SU-DHL-6 (cell line): ENCODE data around the gene FAM107B.

ENCODE experiments used
- H2AFZ ChIP-seq: fragments of 200-600 bp; sonication (generic); 2 replicates; pipeline ENCODE4 v1.6.1; 2014; ENCODE audit warnings: low read depth, mild to moderate bottlenecking, moderate library complexity, mixed read lengths, antibody characterized with exemption, low read length; ENCODE audit not compliant: severe bottlenecking
- H3F3A ChIP-seq: fragments of 200-600 bp; shearing (Covaris generic); 2 replicates; pipeline ENCODE4 v1.6.0; 2016; ENCODE audit warnings: antibody characterized with exemption, mild to moderate bottlenecking; ENCODE audit not compliant: insufficient read depth
- H3K27ac ChIP-seq: fragments of 200-600 bp; sonication (generic); 2 replicates; pipeline ENCODE4 v1.5.1; 2016; ENCODE audit warnings: low read depth, mild to moderate bottlenecking, low read length, moderate library complexity, mixed read lengths
- H3K27me3 ChIP-seq: fragments of 200-600 bp; sonication (generic), shearing (Covaris generic); 2 replicates; pipeline ENCODE4 v1.6.0; 2014; ENCODE audit warnings: mild to moderate bottlenecking, low read length
- H3K36me3 ChIP-seq: fragments of 200-600 bp; sonication (generic); 2 replicates; pipeline ENCODE4 v1.6.1; 2014; ENCODE audit warnings: mild to moderate bottlenecking, low read length, mixed read lengths
- H3K4me2 ChIP-seq: fragments of 300-600, 200-600 bp; shearing (Covaris generic), sonication (generic); 2 replicates; pipeline ENCODE4 v1.6.0; 2014; ENCODE audit warnings: low read length, low read depth, mild to moderate bottlenecking; ENCODE audit not compliant: poor library complexity, severe bottlenecking
- H3K4me3 ChIP-seq: fragments of 200-600 bp; sonication (generic); 2 replicates; pipeline ENCODE4 v1.5.1; 2014; ENCODE audit warnings: antibody characterized with exemption, low read length, mild to moderate bottlenecking, mixed read lengths; ENCODE audit not compliant: insufficient read depth, poor library complexity, severe bottlenecking
- H3K79me2 ChIP-seq: fragments of 200-600 bp; sonication (generic); 2 replicates; pipeline ENCODE4 v1.6.1; 2014; ENCODE audit warnings: mild to moderate bottlenecking, low read length, moderate library complexity; ENCODE audit not compliant: insufficient read depth
- H3K9ac ChIP-seq: fragments of 200-600 bp; sonication (generic); 2 replicates; pipeline ENCODE4 v1.7.0; 2014; ENCODE audit warnings: mild to moderate bottlenecking, low read length
- H3K9me2 ChIP-seq: fragments of 200-600 bp; sonication (generic); replicated peaks from 2 replicates; pipeline ENCODE4 v1.6.1; 2014; ENCODE audit warnings: low read length; ENCODE audit not compliant: insufficient read depth
- H3K9me3 ChIP-seq: fragments of 200-600 bp; sonication (generic); 2 replicates; pipeline ENCODE4 v1.6.1; 2014; ENCODE audit warnings: low read length, mixed read lengths; ENCODE audit not compliant: insufficient read depth
- H4K20me1 ChIP-seq: fragments of 200-600 bp; sonication (generic); 2 replicates; pipeline ENCODE4 v1.6.1; 2014; ENCODE audit warnings: low read depth, mild to moderate bottlenecking, antibody characterized with exemption, low read length, moderate library complexity, mixed read lengths
- EZH2phosphoT487 ChIP-seq: fragments of 200-600 bp; sonication (generic), shearing (Covaris generic); conservative IDR thresholded peaks from 2 replicates; pipeline ENCODE4 v1.6.1; 2018; ENCODE audit warnings: mild to moderate bottlenecking, antibody characterized with exemption, low read length, moderate library complexity, mixed read lengths
- TF ChIP-seq, protein P1 (sequence below): fragments of 200-600 bp; sonication (generic); IDR thresholded peaks from one replicate; pipeline ENCODE4 v1.5.1; 2017; ENCODE audit warnings: antibody characterized with exemption, mild to moderate bottlenecking, low read length, moderate library complexity; ENCODE audit not compliant: insufficient read depth, poor library complexity, severe bottlenecking

Gene FAM107B

DNA sequence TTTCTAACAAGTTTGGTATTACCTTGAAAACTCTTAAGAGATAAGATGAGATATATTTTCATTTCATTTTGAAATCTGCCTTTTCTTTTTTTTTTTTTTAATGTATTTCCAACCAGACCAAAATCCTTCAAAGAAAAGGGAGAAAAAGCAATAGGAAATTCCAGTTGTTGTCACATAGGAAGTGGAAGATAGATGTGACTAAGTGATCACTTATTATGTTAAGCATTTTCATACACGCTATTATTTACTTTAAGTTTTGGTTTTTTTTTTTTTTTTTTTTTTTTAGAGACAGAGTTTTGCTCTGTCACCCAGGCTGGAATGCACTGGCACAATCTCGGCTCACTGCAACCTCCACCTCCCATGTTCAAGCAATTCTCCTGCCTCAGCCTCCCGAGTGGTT, 246.8 kb downstream of the FAM107B start:
- no peak overlapping the region for H2AFZ ChIP-seq
- H3K27me3 ChIP-seq, result no peaks in the 10 kb centered on the region
- no peak overlapping the region for H3K9ac ChIP-seq
- H3K4me2 ChIP-seq, result no peak overlapping the region
- H3K36me3 ChIP-seq, result peaks cover 51% of the 10 kb centered on the region
- H3K79me2 ChIP-seq, result peaks cover 92% of the 10 kb centered on the region
- peaks cover 29% of the 10 kb centered on the region for H4K20me1 ChIP-seq
- no peaks in the 10 kb centered on the region for H3K9me3 ChIP-seq
- TF ChIP-seq, protein P1, sequence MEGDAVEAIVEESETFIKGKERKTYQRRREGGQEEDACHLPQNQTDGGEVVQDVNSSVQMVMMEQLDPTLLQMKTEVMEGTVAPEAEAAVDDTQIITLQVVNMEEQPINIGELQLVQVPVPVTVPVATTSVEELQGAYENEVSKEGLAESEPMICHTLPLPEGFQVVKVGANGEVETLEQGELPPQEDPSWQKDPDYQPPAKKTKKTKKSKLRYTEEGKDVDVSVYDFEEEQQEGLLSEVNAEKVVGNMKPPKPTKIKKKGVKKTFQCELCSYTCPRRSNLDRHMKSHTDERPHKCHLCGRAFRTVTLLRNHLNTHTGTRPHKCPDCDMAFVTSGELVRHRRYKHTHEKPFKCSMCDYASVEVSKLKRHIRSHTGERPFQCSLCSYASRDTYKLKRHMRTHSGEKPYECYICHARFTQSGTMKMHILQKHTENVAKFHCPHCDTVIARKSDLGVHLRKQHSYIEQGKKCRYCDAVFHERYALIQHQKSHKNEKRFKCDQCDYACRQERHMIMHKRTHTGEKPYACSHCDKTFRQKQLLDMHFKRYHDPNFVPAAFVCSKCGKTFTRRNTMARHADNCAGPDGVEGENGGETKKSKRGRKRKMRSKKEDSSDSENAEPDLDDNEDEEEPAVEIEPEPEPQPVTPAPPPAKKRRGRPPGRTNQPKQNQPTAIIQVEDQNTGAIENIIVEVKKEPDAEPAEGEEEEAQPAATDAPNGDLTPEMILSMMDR, result no peak
- no peak for TF ChIP-seq EZH2phosphoT487
- H3K27ac ChIP-seq, result no peak overlapping the region
- H3K4me3 ChIP-seq, result no peak overlapping the region
- H3K9me2 ChIP-seq, result no peaks in the 10 kb centered on the region
- H3F3A ChIP-seq, result peaks cover 24% of the 10 kb centered on the region

DNA sequence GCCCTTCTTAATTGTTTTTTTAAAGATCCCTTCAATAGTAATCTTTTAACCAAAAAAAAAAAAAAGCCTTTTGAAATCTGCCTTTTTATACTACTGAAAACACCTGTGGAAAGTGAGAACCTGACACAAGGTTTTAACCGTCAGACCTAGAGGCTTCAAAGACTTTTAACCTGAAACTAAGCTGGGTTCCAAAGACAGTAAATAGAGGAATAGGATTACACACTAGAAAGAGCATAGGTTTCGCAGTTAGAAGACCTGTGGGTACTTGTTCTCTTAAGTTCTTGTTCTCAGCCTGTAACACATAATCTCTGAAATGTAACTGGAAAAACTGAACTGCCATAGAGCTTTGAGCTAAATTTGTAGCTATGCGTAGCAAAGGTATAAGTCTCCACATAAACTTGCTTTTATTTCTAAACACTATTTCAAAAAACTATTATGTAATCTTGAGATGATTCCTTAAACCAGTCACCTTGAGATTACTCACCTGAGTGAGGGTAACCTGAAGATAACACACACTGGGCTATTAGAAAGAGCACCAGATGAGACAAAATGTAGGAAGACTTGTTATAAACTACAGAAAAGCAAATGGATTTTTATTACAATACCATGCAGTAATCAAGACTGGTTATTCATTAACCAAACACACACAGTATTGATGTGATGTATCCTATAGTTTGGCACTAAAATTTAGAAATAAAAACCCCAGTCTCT, 247.4 kb downstream of the FAM107B start:
- H3K36me3 ChIP-seq, result peaks cover 55% of the 10 kb centered on the region
- no peak overlapping the region for H3K9ac ChIP-seq
- TF ChIP-seq, protein P1, result no peak
- TF ChIP-seq EZH2phosphoT487, result no peak
- no peak overlapping the region for H3K4me3 ChIP-seq
- H4K20me1 ChIP-seq, result peaks cover 26% of the 10 kb centered on the region
- H3K27ac ChIP-seq, result no peak overlapping the region
- no peaks in the 10 kb centered on the region for H3K9me3 ChIP-seq
- peaks cover 24% of the 10 kb centered on the region for H3F3A ChIP-seq
- peaks cover 91% of the 10 kb centered on the region for H3K79me2 ChIP-seq
- no peaks in the 10 kb centered on the region for H3K27me3 ChIP-seq
- no peaks in the 10 kb centered on the region for H3K9me2 ChIP-seq
- H2AFZ ChIP-seq, result no peak overlapping the region
- H3K4me2 ChIP-seq, result no peak overlapping the region

DNA sequence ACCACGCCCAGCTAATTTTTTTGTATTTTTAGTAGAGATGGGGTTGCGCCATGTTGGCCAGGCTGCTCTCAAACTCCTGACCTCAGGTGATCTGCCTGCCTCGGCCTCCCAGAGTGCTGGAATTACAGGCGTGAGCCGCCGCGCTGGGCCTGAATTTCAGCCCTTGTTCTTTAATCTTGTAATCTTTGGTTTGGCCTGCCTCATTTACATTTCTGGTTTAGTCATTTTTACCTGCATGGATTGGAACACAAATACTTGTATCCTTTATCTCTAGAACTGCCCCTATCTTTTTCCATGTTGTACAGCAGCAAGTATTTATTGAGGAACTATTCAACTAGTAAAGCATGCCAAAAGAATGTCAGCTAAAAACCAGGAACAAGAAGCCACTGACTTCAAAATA, 248.4 kb downstream of the FAM107B start:
- no peak for TF ChIP-seq EZH2phosphoT487
- TF ChIP-seq, protein P1, result no peak
- H3K27me3 ChIP-seq, result no peaks in the 10 kb centered on the region
- peaks cover 64% of the 10 kb centered on the region for H3K36me3 ChIP-seq
- H2AFZ ChIP-seq, result no peak overlapping the region
- H3K9me3 ChIP-seq, result no peaks in the 10 kb centered on the region
- H3K9me2 ChIP-seq, result no peaks in the 10 kb centered on the region
- H3K27ac ChIP-seq, result no peak overlapping the region
- H4K20me1 ChIP-seq, result peaks cover 23% of the 10 kb centered on the region
- H3K9ac ChIP-seq, result no peak overlapping the region
- no peak overlapping the region for H3K4me2 ChIP-seq
- no peak overlapping the region for H3K4me3 ChIP-seq
- peaks cover 81% of the 10 kb centered on the region for H3K79me2 ChIP-seq
- H3F3A ChIP-seq, result peaks cover 24% of the 10 kb centered on the region
